ENCODE results near the gene SCD.
"Not testable (repeated sequence)": the region's sequence is repeated elsewhere in the genome, so short reads cannot be mapped to it uniquely, and the experiment has no call there.

SCD gene

GRCh38 chr10:100357059-100357858 is 10.2 kb downstream of the SCD start:
- no peak overlapping the region for H3K4me3 ChIP-seq (ENCODE audit: low read depth, low read length)

DNA sequence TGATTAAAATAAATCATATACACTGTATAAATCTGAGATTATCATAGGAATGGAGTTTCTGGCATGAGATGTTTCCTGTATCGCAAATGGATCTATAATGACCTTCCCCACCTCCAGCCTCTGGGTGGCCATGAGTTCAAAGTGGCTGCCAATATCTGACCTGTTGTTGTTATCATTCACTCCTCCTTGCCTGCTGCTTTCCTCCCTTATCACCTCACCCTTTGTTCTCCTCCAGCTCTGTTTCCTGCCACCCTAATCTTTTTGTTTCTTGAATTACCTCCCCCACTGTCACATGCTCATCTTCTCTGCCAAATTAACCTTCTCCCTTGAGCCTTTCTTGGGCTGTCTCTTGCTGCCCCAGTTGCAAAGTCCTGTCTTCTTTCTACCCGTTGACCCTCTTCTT is 12.0 kb downstream of the SCD start:
- no peak overlapping the region for H3K4me3 ChIP-seq (ENCODE audit: low read depth, low read length)
- DNase-seq (ENCODE audit: low read depth) = no peak

More at GRCh38 chr10:100357059-100357858, 10.2 kb downstream of the SCD start:
- no peak for DNase-seq (ENCODE audit: low read depth)

- DNase-seq (ENCODE audit: low read depth) = no peak
Observed at GRCh38 chr10:100359529-100360150, 12.6 kb downstream of the SCD start.

GRCh38 chr10:100360234-100360633 is 13.2 kb downstream of the SCD start:
- no peak for DNase-seq (ENCODE audit: low read depth)
- H3K4me3 ChIP-seq (ENCODE audit: low read depth, low read length) = no peak overlapping the region

More at GRCh38 chr10:100359529-100360150, 12.6 kb downstream of the SCD start:
- H3K4me3 ChIP-seq (ENCODE audit: low read depth, low read length) = no peak overlapping the region

GRCh38 chr10:100362570-100363496 is 15.8 kb downstream of the SCD start:
- H3K4me3 ChIP-seq (ENCODE audit: low read depth, low read length) = no peak overlapping the region
- DNase-seq (ENCODE audit: low read depth) = no peak

DNA sequence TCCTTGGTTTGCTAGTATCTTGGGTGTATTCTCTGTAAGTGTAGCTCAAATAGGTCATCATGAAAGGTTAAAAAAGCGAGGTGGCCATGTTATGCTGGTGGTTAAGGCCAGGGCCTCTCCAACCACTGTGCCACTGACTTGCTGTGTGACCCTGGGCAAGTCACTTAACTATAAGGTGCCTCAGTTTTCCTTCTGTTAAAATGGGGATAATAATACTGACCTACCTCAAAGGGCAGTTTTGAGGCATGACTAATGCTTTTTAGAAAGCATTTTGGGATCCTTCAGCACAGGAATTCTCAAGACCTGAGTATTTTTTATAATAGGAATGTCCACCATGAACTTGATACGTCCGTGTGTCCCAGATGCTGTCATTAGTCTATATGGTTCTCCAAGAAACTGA is 17.1 kb downstream of the SCD start:
- no peak overlapping the region for H3K4me3 ChIP-seq (ENCODE audit: low read depth, low read length)
- DNase-seq (ENCODE audit: low read depth) = no peak

DNA sequence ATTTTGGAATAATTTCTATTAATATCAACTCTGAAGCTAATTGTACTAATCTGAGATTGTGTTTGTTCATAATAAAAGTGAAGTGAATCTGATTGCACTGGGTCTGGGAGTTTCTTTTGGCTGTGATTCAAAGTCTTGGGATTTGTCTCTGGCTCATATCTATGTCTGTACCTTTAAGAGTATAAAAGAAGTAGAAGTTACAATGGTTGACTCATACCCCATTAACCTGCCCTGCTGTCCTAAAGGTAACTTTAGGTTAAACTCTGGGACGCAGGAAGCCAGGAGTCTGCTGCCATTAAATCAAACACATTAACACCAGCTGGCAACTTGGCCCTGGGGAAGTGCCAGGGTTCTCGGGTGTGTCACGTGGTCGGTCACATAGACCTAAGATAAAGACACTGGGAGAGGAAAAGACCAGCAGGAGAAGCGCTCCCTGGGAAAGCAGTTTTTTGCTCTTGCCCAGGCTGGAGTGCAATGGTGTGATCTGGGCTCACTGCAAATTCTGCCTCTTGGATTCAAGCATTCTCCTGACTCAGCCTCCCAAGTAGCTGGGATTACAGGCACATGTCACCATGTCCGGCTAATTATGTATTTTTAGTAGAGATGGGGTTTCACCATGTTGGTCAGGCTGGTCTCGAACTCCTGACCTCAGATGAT is 17.8 kb downstream of the SCD start:
- DNase-seq (ENCODE audit: low read depth) = peak; percentile 72
- no peak overlapping the region for H3K4me3 ChIP-seq (ENCODE audit: low read depth, low read length)

DNA sequence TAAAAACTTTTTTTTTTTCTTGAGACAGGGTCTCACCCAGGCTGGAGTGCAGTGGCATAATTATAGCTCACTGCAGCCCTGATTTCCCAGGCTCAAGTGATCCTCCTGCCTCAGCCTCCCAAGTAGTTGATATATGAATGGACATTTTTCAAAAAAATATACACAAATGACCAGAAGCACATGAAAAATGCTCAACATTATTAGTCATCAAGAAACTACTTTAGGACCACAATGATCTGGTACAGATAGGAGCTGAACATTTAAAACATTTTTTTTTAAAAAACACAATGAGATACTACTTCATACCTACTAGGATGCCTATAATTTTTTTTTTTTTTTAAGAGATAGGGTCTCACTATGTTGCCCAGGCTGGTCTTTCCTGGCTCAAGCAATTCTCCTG is 21.7 kb downstream of the SCD start:
- DNase-seq (ENCODE audit: low read depth) = no peak
- no peak overlapping the region for H3K4me3 ChIP-seq (ENCODE audit: low read depth, low read length)

- peak; percentile 82 for DNase-seq (ENCODE audit: low read depth)
- no peak overlapping the region for H3K4me3 ChIP-seq (ENCODE audit: low read depth, low read length)
Observed at GRCh38 chr10:100370714-100371481, 23.9 kb downstream of the SCD start.

GRCh38 chr10:100371482-100372027 is 24.5 kb downstream of the SCD start:
- DNase-seq (ENCODE audit: low read depth) = no peak
- no peak overlapping the region for H3K4me3 ChIP-seq (ENCODE audit: low read depth, low read length)

- no peak for DNase-seq (ENCODE audit: low read depth)
- H3K4me3 ChIP-seq (ENCODE audit: low read depth, low read length) = peak overlapping the region; percentile 37
Observed at GRCh38 chr10:100372415-100373297, 25.6 kb downstream of the SCD start.

DNA sequence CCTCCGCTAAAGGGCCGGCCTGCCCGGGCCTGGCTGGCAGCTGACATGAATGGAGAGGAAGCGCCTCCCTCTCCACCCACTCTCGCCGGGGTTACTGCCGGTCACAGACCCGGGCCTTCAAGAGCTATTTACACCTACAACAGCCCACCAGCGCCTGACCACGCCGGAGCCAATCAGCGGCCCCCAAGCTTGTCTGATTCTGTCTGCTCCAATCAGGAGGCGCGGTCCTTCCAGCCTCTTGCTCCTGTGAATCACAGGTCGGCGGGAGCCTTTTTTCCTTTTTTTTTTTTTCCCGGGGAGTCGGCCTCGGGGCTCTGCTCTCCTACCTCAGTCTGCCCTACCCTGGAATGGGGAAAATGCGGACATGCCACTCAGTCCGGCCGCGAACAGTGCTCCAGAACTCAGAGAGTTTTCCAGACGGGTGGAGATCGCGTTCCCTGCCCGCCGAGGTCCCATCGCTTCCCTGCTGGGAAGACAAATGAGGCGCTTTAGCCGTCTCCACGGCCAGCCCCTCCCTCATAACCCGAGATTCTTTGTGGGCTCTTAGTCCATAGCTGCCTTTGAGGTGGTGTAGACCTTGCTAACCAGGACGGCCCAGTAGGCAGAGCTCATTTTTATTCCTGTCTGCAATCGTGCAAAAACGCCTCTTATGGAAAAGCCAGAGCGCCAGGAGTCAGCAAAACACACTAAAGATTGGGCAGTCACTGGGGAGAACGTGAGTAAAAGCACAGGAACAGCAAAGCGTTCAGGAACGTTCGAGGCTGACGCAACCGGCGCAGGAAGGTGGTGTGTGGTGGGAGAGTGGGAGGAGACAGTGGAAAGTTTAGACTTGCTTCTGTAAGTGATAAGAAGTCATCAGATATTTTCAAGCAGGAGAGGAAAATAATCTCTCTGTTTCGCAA is 26.5 kb downstream of the SCD start:
- peak overlapping the region; percentile 37 for H3K4me3 ChIP-seq (ENCODE audit: low read depth, low read length)
- DNase-seq (ENCODE audit: low read depth) = peak; percentile 100

GRCh38 chr10:100374200-100374655 is 27.2 kb downstream of the SCD start:
- peak overlapping the region; percentile 37 for H3K4me3 ChIP-seq (ENCODE audit: low read depth, low read length)
- no peak for DNase-seq (ENCODE audit: low read depth)

DNA sequence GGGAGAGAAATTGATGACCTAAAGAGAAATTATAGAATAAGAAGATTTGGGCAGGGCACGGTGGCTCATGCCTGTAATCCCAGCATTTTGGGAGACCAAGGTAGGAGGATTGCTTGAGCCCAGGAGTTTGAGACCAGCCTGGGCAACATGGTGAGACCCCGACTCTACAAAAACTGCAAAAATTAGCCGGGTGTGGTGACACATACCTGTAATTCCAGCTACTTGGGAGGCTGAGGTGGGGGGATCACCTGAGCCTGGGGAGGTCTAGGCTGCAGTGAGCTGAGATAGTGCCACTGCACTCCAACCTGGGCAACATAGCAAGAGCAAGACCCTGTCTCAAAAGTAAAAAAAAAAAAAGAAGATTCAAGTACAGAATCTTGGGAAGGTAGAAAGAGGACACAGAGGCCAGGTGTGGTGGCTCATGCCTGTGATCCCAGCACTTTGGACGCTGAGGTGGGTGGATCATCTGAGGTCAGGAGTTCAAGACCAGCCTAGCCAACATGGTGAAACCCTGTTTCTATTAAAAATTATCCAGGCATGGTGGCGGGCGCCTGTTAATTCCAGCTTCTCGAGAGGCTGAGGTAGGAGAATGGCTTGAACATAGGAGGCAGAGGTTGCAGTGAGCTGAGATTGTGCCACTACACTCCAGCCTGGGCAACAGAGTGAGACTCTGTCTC is 27.8 kb downstream of the SCD start:
- peak overlapping the region; percentile 37 for H3K4me3 ChIP-seq (ENCODE audit: low read depth, low read length)
- not testable (repeated sequence) for DNase-seq (ENCODE audit: low read depth)

DNA sequence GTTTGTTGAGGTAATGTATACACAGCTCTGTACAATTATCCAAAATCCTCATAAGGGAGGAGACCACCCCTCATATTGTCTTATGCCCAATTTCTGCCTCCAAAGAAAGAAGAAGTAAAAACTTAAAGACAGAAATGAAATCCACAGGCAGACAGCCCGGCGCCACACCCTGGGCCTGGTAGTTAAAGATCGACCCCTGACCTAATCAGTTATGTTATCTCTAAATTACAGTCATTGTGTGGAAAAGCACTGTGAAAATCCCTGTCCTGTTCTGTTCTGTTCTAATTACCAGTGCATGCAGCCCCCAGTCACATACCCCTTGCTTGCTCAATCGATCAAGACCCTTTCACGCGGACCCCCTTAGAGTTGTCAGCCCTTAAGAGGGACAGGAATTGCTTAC is 29.6 kb downstream of the SCD start:
- not testable (repeated sequence) for H3K4me3 ChIP-seq (ENCODE audit: low read depth, low read length); DNase-seq (ENCODE audit: low read depth)

GRCh38 chr10:100377830-100378229 is 30.8 kb downstream of the SCD start:
- DNase-seq (ENCODE audit: low read depth) = no peak
- H3K4me3 ChIP-seq (ENCODE audit: low read depth, low read length) = no peak overlapping the region

All from skeletal muscle cell (primary cell).